ENCODE measurements around the gene MYO15A.

The MYO15A gene

DNA sequence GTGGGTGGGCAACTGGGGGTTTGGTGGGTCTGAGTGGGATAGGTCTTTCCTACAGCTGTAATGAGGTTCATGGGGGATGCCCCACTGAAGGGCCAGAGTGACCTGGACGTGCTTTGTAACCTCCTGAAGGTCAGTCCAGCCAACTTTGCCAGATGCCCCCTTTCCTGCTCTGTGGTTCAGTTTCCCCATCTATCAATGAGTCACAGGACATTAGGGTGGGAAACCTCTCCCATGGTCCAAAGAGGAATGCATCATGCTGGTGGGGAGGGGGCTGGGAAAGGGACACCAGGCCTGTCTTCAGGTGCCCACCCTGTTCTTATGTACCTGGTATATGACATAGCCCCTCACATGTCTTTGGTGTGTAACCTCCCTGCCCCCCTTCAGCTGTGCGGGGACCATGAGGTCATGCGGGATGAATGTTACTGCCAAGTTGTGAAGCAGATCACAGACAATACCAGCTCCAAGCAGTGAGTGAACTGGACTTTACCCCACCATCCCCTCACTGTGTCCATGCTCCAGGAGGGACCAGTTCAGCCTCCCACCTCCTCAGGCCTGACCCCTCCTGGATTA, 51.1 kb downstream of the MYO15A start:
- no peak overlapping the region for H2AFZ ChIP-seq (ENCODE audit: low read depth, low read length)

DNA sequence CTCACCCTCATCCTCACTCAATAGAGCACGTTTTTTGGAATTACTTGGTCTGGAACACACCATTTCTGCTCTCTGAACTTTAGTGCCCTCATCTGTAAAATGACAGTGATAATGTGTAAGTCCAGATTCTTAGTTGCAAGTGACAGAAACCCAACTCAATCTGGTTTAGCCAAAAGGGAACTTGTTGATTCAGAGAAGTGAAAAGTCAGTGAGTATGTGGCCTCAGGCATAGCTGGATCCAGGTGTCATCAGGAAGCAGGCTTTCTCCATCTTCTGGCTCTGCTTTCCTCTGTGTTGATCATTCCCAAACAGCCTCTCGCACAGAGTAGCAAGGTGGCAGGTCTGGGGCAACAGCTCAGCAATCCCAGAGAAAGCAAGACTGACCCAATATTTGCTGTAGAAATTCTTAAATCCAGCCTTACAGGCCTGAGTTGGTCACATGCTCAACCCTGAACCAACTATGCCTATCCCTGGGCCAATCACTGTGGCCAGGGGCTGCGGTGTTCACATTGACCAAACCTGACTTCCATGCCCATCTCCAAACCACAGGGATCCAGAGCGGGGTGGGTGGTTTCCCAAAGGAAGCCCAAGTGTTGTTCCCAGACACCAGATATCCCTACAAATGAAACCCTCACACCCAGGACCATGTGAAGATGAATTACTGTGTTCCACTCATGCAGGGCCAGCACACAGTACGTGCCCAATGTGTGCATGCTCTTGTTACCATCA, 51.7 kb downstream of the MYO15A start:
- Histone ChIP-seq H3K4me1 (ENCODE audit: insufficient read depth, low read length) (peaks cover 12% of the 10 kb centered on the region), H3K4me3 (ENCODE audit: low read length) (no peak overlapping the region), H3K36me3 (ENCODE audit: insufficient read depth, low read length) (no peaks in the 10 kb centered on the region), H2AFZ (ENCODE audit: low read depth, low read length) (no peak overlapping the region), H3K27me3 (ENCODE audit: insufficient read depth, low read length) (peaks cover 3% of the 10 kb centered on the region), H3K9me3 (ENCODE audit: low read length) (no peaks in the 10 kb centered on the region)

More for the DNA sequence above, 51.1 kb downstream of the MYO15A start:
- H3K4me3 ChIP-seq (ENCODE audit: low read length): no peak overlapping the region
- no peaks in the 10 kb centered on the region for H3K36me3 ChIP-seq (ENCODE audit: insufficient read depth, low read length)
- H3K4me1 ChIP-seq (ENCODE audit: insufficient read depth, low read length): peaks cover 12% of the 10 kb centered on the region
- peaks cover 3% of the 10 kb centered on the region for H3K27me3 ChIP-seq (ENCODE audit: insufficient read depth, low read length)
- H3K9me3 ChIP-seq (ENCODE audit: low read length): no peaks in the 10 kb centered on the region

DNA sequence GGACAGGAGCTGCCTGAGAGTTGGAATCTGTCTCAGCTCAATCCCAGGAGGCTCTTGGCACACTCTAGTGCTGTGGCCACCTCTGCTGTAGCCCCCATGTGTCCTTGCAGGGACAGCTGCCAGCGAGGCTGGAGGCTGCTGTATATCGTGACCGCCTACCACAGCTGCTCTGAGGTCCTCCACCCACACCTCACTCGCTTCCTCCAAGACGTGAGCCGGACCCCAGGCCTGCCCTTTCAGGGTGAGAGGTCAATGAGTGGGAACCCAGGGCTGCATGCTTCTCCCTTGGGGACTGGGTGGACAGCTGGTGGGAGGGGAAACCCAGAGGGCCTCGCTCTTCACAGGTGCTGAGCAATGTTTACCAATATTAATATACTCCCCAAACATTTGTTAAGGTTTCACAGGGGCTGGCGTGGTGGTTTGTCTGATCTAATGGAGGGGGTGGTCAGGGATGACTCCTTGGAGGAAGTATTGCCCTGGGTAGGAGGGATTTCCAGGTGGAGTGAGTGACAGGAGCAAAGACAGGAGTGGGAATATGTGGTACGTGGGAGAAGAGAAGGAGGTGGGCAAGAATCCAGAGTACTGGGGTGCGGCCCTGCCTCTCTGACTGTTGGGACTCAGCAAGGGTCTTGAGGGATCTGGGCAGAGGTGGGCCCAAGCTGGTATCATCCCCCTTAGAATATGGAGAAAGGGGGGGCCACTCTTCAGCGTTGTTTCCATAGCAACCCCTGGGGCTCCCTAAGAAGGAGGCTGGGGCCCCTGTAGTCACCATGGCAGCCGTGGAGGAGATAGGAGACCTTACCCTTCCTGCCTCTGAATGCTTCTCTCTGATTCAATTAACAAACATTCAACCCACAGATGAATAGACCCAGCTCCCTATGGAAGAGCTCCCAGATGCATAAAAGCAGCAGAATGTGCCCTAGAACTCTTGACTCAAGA, 52.9 kb downstream of the MYO15A start:
- Histone ChIP-seq H3K4me3 (ENCODE audit: low read length) (no peak overlapping the region), H3K9me3 (ENCODE audit: low read length) (no peaks in the 10 kb centered on the region), H3K4me1 (ENCODE audit: insufficient read depth, low read length) (peaks cover 12% of the 10 kb centered on the region), H3K36me3 (ENCODE audit: insufficient read depth, low read length) (no peaks in the 10 kb centered on the region), H3K27me3 (ENCODE audit: insufficient read depth, low read length) (no peaks in the 10 kb centered on the region), H2AFZ (ENCODE audit: low read depth, low read length) (no peak overlapping the region)

DNA sequence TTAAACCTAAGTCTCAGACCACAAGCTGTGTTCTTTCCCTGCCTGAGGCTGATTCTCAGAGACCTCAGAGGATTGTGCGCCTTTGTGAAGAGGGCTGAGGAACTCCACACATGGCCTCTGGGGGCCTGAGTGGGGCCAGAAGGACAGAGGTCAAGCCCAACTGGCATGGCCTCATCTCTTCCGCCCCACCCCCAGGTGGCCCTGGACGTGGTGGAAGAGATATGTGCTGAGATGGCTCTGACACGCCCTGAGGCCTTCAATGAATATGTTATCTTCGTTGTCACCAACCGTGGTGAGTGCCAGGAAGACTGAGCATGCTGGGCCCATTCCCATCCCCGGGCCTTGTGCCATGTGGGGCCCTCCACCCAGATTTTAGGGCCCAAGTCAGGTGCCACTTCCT, 55.0 kb downstream of the MYO15A start:
- Histone ChIP-seq H3K9me3 (ENCODE audit: low read length) (no peaks in the 10 kb centered on the region), H3K36me3 (ENCODE audit: insufficient read depth, low read length) (no peaks in the 10 kb centered on the region), H3K4me1 (ENCODE audit: insufficient read depth, low read length) (peaks cover 12% of the 10 kb centered on the region), H2AFZ (ENCODE audit: low read depth, low read length) (no peak overlapping the region), H3K4me3 (ENCODE audit: low read length) (no peak overlapping the region), H3K27me3 (ENCODE audit: insufficient read depth, low read length) (no peaks in the 10 kb centered on the region)

DNA sequence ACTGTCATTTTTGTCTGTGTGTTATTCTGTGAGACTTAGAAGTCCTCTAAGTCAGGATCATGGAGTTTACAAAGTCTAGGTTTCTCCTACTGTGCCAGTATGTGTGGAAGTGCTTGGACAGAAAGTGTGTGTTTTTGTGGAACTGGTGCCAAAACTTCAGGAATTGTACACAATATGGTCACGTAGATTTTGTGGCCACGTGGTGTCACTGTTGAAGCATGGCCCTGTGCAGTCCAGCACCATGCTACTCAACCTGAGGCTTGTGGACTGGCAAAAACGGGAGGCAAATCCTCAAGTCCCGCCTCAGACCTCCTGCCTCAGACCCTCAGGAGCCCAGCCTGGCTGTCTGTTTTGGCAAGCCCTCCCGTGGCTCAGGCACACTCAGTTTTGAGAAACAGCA, 58.3 kb downstream of the MYO15A start:
- Histone ChIP-seq H3K4me3 (ENCODE audit: low read length) (no peak overlapping the region), H3K36me3 (ENCODE audit: insufficient read depth, low read length) (no peaks in the 10 kb centered on the region)

DNA sequence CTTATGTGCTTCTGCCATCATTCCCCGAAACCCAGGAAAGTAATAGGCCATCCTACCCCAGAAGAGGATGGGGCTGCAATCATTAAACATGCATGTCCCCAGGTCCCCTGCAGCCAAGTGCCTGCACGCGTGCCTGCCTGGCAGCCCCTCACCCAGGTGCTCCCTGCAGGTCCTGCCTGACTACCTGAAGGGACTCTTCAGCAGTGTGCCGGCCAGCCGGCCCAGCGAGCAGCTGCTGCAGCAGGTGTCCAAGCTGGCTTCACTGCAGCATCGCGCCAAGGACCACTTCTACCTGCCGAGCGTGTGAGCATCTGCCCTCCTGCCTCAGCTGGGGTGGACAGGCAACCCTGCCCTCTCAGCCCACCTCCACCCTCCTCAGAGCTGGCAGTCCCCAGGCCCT, 58.9 kb downstream of the MYO15A start:
- no peak overlapping the region for H3K4me3 ChIP-seq (ENCODE audit: low read length)
- H3K9me3 ChIP-seq (ENCODE audit: low read length): no peaks in the 10 kb centered on the region
- H3K4me1 ChIP-seq (ENCODE audit: insufficient read depth, low read length): no peaks in the 10 kb centered on the region
- H3K27me3 ChIP-seq (ENCODE audit: insufficient read depth, low read length): peaks cover 6% of the 10 kb centered on the region
- no peaks in the 10 kb centered on the region for H3K36me3 ChIP-seq (ENCODE audit: insufficient read depth, low read length)
- H2AFZ ChIP-seq (ENCODE audit: low read depth, low read length): no peak overlapping the region

More for the DNA sequence above, 58.3 kb downstream of the MYO15A start:
- Histone ChIP-seq H2AFZ (ENCODE audit: low read depth, low read length) (no peak overlapping the region), H3K9me3 (ENCODE audit: low read length) (no peaks in the 10 kb centered on the region), H3K27me3 (ENCODE audit: insufficient read depth, low read length) (peaks cover 3% of the 10 kb centered on the region), H3K4me1 (ENCODE audit: insufficient read depth, low read length) (peaks cover 3% of the 10 kb centered on the region)

DNA sequence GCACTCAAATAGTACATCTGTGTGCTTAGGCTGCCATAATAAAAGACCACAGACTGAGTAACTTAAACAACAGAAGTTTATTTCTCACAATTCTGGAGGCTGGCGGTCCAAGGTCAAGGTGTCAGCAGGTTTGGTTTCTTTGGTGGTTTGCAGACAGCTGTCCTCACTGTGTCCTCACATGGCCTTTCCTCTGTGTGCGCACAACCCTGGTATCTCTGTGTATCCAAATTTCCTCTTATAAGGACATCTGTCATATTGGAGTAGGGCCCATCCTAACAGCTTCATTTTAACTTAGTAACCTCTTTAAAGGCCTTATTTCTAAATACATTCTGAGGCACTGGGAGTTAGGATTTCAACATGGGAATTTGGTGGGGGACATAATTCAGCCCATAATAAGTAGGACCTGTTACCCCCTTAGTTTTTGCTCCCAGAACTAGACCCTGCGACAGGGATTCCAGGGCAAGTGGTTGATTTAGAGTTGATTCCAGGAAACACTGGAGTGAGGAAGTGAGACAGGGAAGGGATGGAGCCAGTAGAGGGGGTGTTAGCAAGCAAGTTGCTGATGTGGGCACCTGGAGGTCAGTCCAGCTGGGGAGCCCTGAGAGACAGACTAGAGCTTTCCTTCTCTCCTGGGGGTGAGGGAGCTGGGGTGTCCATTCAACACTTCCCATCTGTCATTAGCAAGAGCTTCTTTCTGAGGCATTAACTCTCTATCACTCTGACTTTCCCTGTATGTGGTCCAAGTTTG, 64.1 kb downstream of the MYO15A start:
- H3K9me3 ChIP-seq (ENCODE audit: low read length): no peaks in the 10 kb centered on the region
- no peaks in the 10 kb centered on the region for H3K36me3 ChIP-seq (ENCODE audit: insufficient read depth, low read length)
- peaks cover 6% of the 10 kb centered on the region for H3K27me3 ChIP-seq (ENCODE audit: insufficient read depth, low read length)
- H3K4me3 ChIP-seq (ENCODE audit: low read length): no peak overlapping the region
- H2AFZ ChIP-seq (ENCODE audit: low read depth, low read length): no peak overlapping the region
- peaks cover 6% of the 10 kb centered on the region for H3K4me1 ChIP-seq (ENCODE audit: insufficient read depth, low read length)

DNA sequence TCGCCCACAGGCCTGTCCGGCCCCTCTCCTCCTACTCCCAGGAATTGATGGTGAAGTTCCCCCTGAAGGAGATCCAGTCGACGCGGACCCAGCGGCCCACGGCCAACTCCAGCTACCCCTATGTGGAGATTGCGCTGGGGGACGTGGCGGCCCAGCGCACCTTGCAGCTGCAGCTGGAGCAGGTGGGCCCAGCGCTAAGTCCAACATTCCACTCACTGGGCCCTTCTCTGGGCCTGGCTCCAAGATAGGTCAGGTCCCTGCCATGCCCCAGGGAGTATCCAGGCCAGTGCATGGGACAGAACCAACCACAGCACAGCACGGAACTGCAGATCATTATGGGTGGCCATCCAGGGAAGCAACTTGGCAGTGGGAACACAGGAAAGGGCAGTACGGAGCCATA, 65.2 kb downstream of the MYO15A start:
- H3K27me3 ChIP-seq (ENCODE audit: insufficient read depth, low read length): peaks cover 6% of the 10 kb centered on the region
- H2AFZ ChIP-seq (ENCODE audit: low read depth, low read length): no peak overlapping the region
- H3K4me1 ChIP-seq (ENCODE audit: insufficient read depth, low read length): peaks cover 12% of the 10 kb centered on the region
- H3K4me3 ChIP-seq (ENCODE audit: low read length): no peak overlapping the region
- no peaks in the 10 kb centered on the region for H3K36me3 ChIP-seq (ENCODE audit: insufficient read depth, low read length)
- no peaks in the 10 kb centered on the region for H3K9me3 ChIP-seq (ENCODE audit: low read length)

DNA sequence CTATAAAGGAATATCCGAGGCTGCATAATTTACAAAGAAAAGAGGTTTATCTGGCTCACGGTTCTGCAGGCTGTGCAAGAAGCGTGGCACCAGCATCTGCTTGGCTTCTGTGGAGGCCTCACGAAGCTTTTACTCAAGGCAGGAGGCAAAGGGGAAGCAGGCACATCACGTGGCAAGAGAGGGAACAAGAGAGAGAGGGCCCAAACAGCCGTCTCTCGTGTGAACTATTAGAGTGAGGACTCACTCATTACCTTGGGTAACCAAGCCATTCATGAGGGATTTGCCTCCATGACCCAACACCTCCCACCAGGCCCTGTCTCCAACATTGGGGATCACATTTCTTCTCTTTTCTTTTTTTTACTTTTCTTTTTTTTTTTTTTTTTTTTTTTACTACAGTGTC, 67.6 kb downstream of the MYO15A start:
- Histone ChIP-seq H3K4me1 (ENCODE audit: insufficient read depth, low read length) (peaks cover 16% of the 10 kb centered on the region), H3K9me3 (ENCODE audit: low read length) (no peaks in the 10 kb centered on the region), H3K36me3 (ENCODE audit: insufficient read depth, low read length) (no peaks in the 10 kb centered on the region), H3K4me3 (ENCODE audit: low read length) (no peak overlapping the region), H3K27me3 (ENCODE audit: insufficient read depth, low read length) (peaks cover 6% of the 10 kb centered on the region), H2AFZ (ENCODE audit: low read depth, low read length) (no peak overlapping the region)

DNA sequence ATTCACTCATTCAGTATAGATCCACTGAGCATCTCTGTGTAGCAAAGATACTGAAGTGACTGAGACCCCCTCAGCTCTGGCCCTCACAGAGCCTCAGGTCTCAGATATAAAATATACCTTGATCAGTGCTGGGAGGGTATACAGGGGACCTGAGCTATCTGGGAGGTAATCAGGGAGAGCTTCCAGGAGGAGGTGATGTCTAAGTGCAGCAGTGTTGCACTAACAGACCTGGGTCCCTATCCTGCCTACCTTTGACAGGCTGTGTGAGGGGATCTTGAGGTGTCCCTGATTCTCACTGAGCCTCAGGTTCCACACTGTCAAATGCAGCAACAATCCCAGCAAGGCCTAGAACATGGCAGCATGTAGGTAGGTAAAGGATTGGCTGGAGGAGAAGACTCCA, 68.6 kb downstream of the MYO15A start:
- H2AFZ ChIP-seq (ENCODE audit: low read depth, low read length): no peak overlapping the region
- no peak overlapping the region for H3K4me3 ChIP-seq (ENCODE audit: low read length)

DNA sequence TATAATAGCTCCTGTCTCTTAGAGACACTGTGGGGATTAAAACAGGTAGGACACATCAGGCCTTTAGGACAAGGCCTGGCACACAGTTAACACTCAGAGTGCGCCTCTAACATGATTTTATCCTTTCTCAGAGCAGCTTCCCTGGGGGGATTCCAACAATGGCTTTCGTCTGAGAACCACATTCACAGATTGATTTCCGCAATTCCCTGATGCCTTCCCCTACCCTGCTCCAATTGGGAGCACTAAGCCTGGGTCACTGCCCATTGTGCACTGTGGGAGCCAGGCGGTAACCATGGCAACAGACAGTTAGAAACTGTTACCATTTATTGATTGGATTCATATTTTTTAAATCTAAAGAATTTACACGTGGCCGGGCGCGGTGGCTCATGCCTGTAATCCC, 69.2 kb downstream of the MYO15A start:
- H3K27me3 ChIP-seq (ENCODE audit: insufficient read depth, low read length): no peaks in the 10 kb centered on the region
- no peak overlapping the region for H3K4me3 ChIP-seq (ENCODE audit: low read length)
- no peak overlapping the region for H2AFZ ChIP-seq (ENCODE audit: low read depth, low read length)

More for the DNA sequence above, 68.6 kb downstream of the MYO15A start:
- Histone ChIP-seq H3K9me3 (ENCODE audit: low read length) (no peaks in the 10 kb centered on the region), H3K4me1 (ENCODE audit: insufficient read depth, low read length) (peaks cover 18% of the 10 kb centered on the region), H3K36me3 (ENCODE audit: insufficient read depth, low read length) (no peaks in the 10 kb centered on the region), H3K27me3 (ENCODE audit: insufficient read depth, low read length) (peaks cover under 1% of the 10 kb centered on the region)

DNA sequence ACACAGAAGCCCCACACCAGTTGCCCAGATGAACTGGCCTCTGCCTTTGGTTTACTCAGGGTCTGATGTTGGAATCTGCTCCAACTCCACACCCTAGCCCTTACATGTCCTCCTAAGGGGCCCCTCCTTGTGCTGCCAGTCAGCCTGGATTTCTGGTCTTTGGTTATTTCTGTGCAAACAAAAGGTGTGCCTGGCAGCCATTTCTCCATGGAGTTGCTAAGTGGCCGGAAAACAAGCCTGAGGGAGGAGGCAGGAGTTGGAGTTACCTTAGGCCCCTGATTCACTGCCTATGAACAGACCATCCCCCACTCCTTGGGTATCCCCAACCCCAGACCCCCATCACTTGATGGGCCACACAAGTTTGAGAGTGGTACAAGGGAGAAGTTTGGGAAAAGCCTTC, 70.6 kb downstream of the MYO15A start:
- H2AFZ ChIP-seq (ENCODE audit: low read depth, low read length): no peak overlapping the region
- no peaks in the 10 kb centered on the region for H3K9me3 ChIP-seq (ENCODE audit: low read length)
- no peak overlapping the region for H3K4me3 ChIP-seq (ENCODE audit: low read length)
- H3K4me1 ChIP-seq (ENCODE audit: insufficient read depth, low read length): peaks cover 22% of the 10 kb centered on the region
- no peaks in the 10 kb centered on the region for H3K36me3 ChIP-seq (ENCODE audit: insufficient read depth, low read length)
- H3K27me3 ChIP-seq (ENCODE audit: insufficient read depth, low read length): no peaks in the 10 kb centered on the region

More for the DNA sequence above, 69.2 kb downstream of the MYO15A start:
- Histone ChIP-seq H3K9me3 (ENCODE audit: low read length) (no peaks in the 10 kb centered on the region), H3K4me1 (ENCODE audit: insufficient read depth, low read length) (peaks cover 22% of the 10 kb centered on the region), H3K36me3 (ENCODE audit: insufficient read depth, low read length) (no peaks in the 10 kb centered on the region)

All from neuron (in vitro differentiated cells).